Caco-2 (cell line): ENCODE data around the gene ITGAE. TPM values are rescaled to one million over a fixed set of nuclear protein-coding genes. Genes with fewer than 3 reads are reported as not detected.

ENCODE experiments used
- BruUV-seq: library from RNA; stranded (reverse); fragments of 400-500 nt; replicated peaks from 2 replicates; lab custom pipeline; 2021; lab: Mats Ljungman, UMichigan
- CTCF ChIA-PET: fragments of 300-600 bp; sonication (Branson Sonifier 250); formaldehyde crosslinking; loops from one replicate; lab custom pipeline; 2022; ENCODE audit warnings: antibody characterized with exemption; lab: Charles Lee
- POLR2A ChIA-PET: fragments of 300-600 bp; sonication (Branson Sonifier 250); formaldehyde crosslinking; loops from one replicate; lab custom pipeline; 2022; ENCODE audit warnings: antibody characterized with exemption; lab: Charles Lee
- DNase-seq, 2 experiments: peaks; one replicate each; pipeline versions ENCODE4 v3.0.0 to v3.0.0-alpha.2; 2020 to 2022
- H3K27me3 ChIP-seq: replicated peaks from 2 replicates; pipeline ENCODE4 v1.6.0; 2011; ENCODE audit warnings: low read length; ENCODE audit not compliant: control insufficient read depth, insufficient read depth
- H3K36me3 ChIP-seq: 2 replicates; pipeline ENCODE4 v1.5.1; 2011; ENCODE audit warnings: low read length; ENCODE audit not compliant: control insufficient read depth, insufficient read depth
- H3K4me1 ChIP-seq: fragments of 250-450 bp; sonication (Bioruptor Pico); 2 replicates; pipeline ENCODE4 v1.5.1; 2020; ENCODE audit warnings: mild to moderate bottlenecking
- H3K4me3 ChIP-seq: 2 replicates; pipeline ENCODE4 v1.5.1; 2011; ENCODE audit warnings: low read depth, mild to moderate bottlenecking, control low read depth, low read length
- H3K9me3 ChIP-seq: fragments of 250-450 bp; sonication (Bioruptor Pico); 2 replicates; pipeline ENCODE4 v1.5.1; 2020; ENCODE audit warnings: mild to moderate bottlenecking, moderate library complexity
- H3K27ac Mint-ChIP-seq: one replicate; pipeline ENCODE4 v1.8.0; 2022; ENCODE audit warnings: mixed read lengths; ENCODE audit not compliant: unreplicated experiment
- H3K27me3 Mint-ChIP-seq: one replicate; pipeline ENCODE4 v1.8.0; 2022; ENCODE audit warnings: mixed read lengths; ENCODE audit not compliant: insufficient read depth, unreplicated experiment
- H3K36me3 Mint-ChIP-seq: one replicate; pipeline ENCODE4 v1.8.0; 2022; ENCODE audit warnings: mild to moderate bottlenecking, mixed read lengths; ENCODE audit not compliant: insufficient read depth, unreplicated experiment
- H3K4me1 Mint-ChIP-seq: one replicate; pipeline ENCODE4 v1.8.0; 2022; ENCODE audit warnings: low read depth, mixed read lengths; ENCODE audit not compliant: unreplicated experiment
- H3K4me3 Mint-ChIP-seq: one replicate; pipeline ENCODE4 v1.8.0; 2022; ENCODE audit warnings: mild to moderate bottlenecking, moderate library complexity, mixed read lengths; ENCODE audit not compliant: unreplicated experiment
- H3K9me3 Mint-ChIP-seq: one replicate; pipeline ENCODE4 v1.8.0; 2022; ENCODE audit warnings: mixed read lengths; ENCODE audit not compliant: unreplicated experiment
- intact Hi-C: fragments of 100-400 bp; cut with micrococcal nuclease; formaldehyde crosslinking; loops from one replicate; pipeline ENCODE4 v1.10.0; 2022; ENCODE audit not compliant: unreplicated experiment
- total RNA-seq: library from RNA; stranded (reverse); gene quantifications from 2 replicates; pipeline ENCODE4 v1.2.3, GENCODE V29; 2022
- TF ChIP-seq, protein P1 (sequence below), 2 experiments: fragments of 200-600 bp in 1 of 2; IDR thresholded peaks; 1 replicate in 1 of 2; 2 replicates in 1 of 2; pipeline versions ENCODE4 v1.5.1 to v1.8.0; 2011 to 2022; ENCODE audit warnings: antibody characterized with exemption in 1 of 2, control low read depth in 1 of 2, inconsistent platforms in 1 of 2, low read depth in 1 of 2, low read length in 1 of 2, mild to moderate bottlenecking in 1 of 2, moderate library complexity in 1 of 2; ENCODE audit not compliant: insufficient read depth in 1 of 2, severe bottlenecking in 1 of 2, unreplicated experiment in 1 of 2

ITGAE gene
- total RNA-seq, 1 experiment from 2014 or later: 12.8 TPM

DNA sequence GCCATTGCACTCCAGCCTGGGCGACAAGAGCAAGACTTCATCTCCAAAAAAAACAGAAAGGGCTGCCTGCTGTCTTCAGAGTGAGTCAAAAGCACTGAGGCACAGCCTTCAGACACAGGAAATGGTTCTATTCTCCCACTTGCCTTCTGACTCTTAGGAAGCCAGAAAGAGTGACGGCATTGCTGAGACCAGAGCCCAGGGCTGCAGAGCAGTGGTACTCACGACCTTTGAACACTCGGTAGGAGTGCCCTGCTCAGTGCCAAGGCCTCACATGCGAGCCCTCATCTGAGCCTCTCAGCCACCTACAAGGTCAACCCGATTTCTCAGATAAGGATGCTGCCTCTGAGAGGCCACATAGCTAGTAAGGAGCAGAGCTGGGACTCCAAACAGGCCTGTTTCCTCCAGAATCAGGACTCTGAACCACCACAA is 3.5 kb upstream of the ITGAE start:
- Mint-ChIP-seq H3K4me3 (no peak overlapping the region), H3K4me1 (peaks cover under 1% of the 10 kb centered on the region), H3K9me3 (no peaks in the 10 kb centered on the region), H3K27ac (no peak overlapping the region), H3K27me3 (no peaks in the 10 kb centered on the region), H3K36me3 (peaks cover 6% of the 10 kb centered on the region)
- no peaks in the 10 kb centered on the region for H3K9me3 ChIP-seq
- no peak for DNase-seq
- no peaks in the 10 kb centered on the region for H3K27me3 ChIP-seq
- no peaks in the 10 kb centered on the region for H3K36me3 ChIP-seq
- H3K4me1 ChIP-seq: no peaks in the 10 kb centered on the region
- POLR2A ChIA-PET: no interaction called here
- TF ChIP-seq, protein P1, sequence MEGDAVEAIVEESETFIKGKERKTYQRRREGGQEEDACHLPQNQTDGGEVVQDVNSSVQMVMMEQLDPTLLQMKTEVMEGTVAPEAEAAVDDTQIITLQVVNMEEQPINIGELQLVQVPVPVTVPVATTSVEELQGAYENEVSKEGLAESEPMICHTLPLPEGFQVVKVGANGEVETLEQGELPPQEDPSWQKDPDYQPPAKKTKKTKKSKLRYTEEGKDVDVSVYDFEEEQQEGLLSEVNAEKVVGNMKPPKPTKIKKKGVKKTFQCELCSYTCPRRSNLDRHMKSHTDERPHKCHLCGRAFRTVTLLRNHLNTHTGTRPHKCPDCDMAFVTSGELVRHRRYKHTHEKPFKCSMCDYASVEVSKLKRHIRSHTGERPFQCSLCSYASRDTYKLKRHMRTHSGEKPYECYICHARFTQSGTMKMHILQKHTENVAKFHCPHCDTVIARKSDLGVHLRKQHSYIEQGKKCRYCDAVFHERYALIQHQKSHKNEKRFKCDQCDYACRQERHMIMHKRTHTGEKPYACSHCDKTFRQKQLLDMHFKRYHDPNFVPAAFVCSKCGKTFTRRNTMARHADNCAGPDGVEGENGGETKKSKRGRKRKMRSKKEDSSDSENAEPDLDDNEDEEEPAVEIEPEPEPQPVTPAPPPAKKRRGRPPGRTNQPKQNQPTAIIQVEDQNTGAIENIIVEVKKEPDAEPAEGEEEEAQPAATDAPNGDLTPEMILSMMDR (IDR thresholded peaks at IDR 0.05; ENCODE audit: insufficient read depth in 1 of 2, low read depth in 1 of 2, low read length in 1 of 2, severe bottlenecking in 1 of 2, unreplicated experiment in 1 of 2): no peak
- BruUV-seq: no TSS peak
- CTCF ChIA-PET: no interaction called here
- intact Hi-C loops: no loop called here
- no peak overlapping the region for H3K4me3 ChIP-seq

DNA sequence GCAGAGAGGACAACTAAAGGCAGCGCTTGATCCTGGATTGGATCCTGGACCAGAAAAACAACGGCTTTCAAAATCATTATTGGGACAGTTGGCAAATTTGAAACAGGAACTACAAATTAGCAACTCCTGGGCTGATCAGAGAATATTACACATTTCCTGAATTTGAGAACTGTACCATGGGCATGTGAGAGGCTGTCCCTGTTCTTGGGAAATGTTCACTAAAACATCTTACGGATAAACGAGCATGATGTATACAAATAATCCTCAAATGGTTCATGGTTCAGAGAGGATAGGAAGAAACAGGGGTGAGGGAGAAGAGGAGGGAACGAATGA is 2.3 kb upstream of the ITGAE start:
- ChIA-PET CTCF (no interaction called here), POLR2A (no interaction called here)

DNA sequence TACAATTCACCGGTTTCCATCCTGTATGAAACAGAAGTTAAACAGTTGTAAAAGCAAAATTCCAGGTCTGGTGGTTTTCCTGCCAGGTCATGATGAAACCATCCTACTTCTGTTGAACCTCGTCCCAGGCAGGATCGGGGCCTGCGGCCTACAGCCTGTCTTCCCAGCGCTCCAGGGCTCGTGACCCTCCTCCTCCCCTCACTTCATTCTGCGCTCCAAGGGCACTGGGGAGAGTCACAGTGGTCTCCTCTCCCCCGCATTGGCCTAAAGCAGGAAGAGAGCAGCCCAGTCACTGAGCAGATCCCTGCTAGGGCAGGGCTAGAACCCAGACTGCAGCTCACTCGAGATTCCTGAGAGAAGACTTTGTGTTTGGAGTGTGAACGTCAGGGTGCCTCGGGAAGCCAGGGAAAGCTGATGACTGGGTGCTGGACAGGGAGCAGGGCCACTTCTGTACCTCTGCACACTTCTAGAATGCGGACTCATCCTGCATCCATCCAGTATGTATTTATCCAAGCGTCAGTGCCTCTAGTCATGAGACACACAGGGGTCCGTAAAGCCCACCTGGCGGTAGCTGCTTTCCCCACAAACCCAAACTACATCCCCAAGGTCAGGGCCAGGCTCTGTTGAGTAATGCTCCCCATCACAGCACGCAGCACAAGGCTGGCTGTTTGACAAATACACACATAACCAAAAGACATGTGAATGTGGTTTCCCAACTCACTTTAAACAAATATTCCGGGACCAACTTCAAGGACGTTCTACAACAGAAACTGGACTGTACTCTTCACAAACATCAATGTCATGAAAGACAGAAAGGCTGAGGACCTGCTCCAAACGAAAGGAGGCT is 1.7 kb upstream of the ITGAE start:
- ChIA-PET POLR2A (no interaction called here), CTCF (no interaction called here)
- Histone ChIP-seq H3K9me3 (no peaks in the 10 kb centered on the region), H3K27me3 (no peaks in the 10 kb centered on the region), H3K36me3 (no peaks in the 10 kb centered on the region), H3K4me3 (no peak overlapping the region), H3K4me1 (no peaks in the 10 kb centered on the region)
- Mint-ChIP-seq H3K27me3 (no peaks in the 10 kb centered on the region), H3K27ac (peak overlapping the region; percentile 48), H3K36me3 (peaks cover 6% of the 10 kb centered on the region), H3K4me1 (no peaks in the 10 kb centered on the region), H3K4me3 (no peak overlapping the region), H3K9me3 (no peaks in the 10 kb centered on the region)
- DNase-seq: no peak
- no TSS peak for BruUV-seq
- TF ChIP-seq, protein P1 (IDR thresholded peaks at IDR 0.05; ENCODE audit: insufficient read depth in 1 of 2, low read depth in 1 of 2, low read length in 1 of 2, severe bottlenecking in 1 of 2, unreplicated experiment in 1 of 2): no peak
- intact Hi-C loops: no loop called here

More for the DNA sequence above, 2.3 kb upstream of the ITGAE start:
- Mint-ChIP-seq H3K36me3 (peaks cover 6% of the 10 kb centered on the region), H3K9me3 (no peaks in the 10 kb centered on the region), H3K4me3 (no peak overlapping the region), H3K27me3 (no peaks in the 10 kb centered on the region), H3K27ac (peak overlapping the region; percentile 48), H3K4me1 (no peaks in the 10 kb centered on the region)
- BruUV-seq: no TSS peak
- no peak for DNase-seq
- H3K9me3 ChIP-seq: no peaks in the 10 kb centered on the region
- intact Hi-C loops: no loop called here
- no peaks in the 10 kb centered on the region for H3K4me1 ChIP-seq
- TF ChIP-seq, protein P1 (IDR thresholded peaks at IDR 0.05; ENCODE audit: insufficient read depth in 1 of 2, low read depth in 1 of 2, low read length in 1 of 2, severe bottlenecking in 1 of 2, unreplicated experiment in 1 of 2): no peak
- no peaks in the 10 kb centered on the region for H3K27me3 ChIP-seq
- H3K4me3 ChIP-seq: no peak overlapping the region
- H3K36me3 ChIP-seq: no peaks in the 10 kb centered on the region
